T-cell (primary cell): Measurements from ENCODE around the gene SOD1. TPM values are rescaled to one million over a fixed set of nuclear protein-coding genes. Genes with fewer than 3 reads are reported as not detected.

Experiments used
- ATAC-seq, 4 experiments: fragments of 200-7000 bp in 3 of 4; fragments of 150-1000 bp in 1 of 4; cut with Tn5 transposase; replicated peaks in 1 of 4; 1 replicate in 3 of 4; 2 replicates in 1 of 4; pipeline ENCODE4 v1.10.0; 2021; ENCODE audit warnings: moderate library complexity in 3 of 4, mild to moderate bottlenecking in 2 of 4, moderate number of reproducible peaks in 1 of 4
- CTCF ChIA-PET, 2 donors: fragments of 300-600 bp; sonication (Branson Sonifier 250); formaldehyde crosslinking; loops; one replicate each; lab custom pipeline; 2022; ENCODE audit warnings: antibody characterized with exemption in 2 of 2; lab: Charles Lee
- POLR2A ChIA-PET, 2 donors: fragments of 300-600 bp; sonication (Branson Sonifier 250); formaldehyde crosslinking; loops; one replicate each; lab custom pipeline; 2022; ENCODE audit warnings: antibody characterized with exemption in 2 of 2; lab: Charles Lee
- DNase-seq, 35 experiments: peaks; one replicate each; pipeline versions ENCODE4 v3.0.0 to v3.0.0-alpha.2; 2013 to 2023
- H3K27ac ChIP-seq: one replicate; pipeline ENCODE4 v1.5.1; 2013; ENCODE audit warnings: low read length
- H3K27me3 ChIP-seq, 2 experiments: replicated peaks in 1 of 2; 1 replicate in 1 of 2; 2 replicates in 1 of 2; pipeline versions ENCODE4 v1.6.1 to v1.7.0; 2013; ENCODE audit warnings: low read length in 1 of 2, mixed read lengths in 1 of 2; ENCODE audit not compliant: control insufficient read depth in 2 of 2, insufficient read depth in 2 of 2; ENCODE audit errors: extremely low read depth in 1 of 2
- H3K36me3 ChIP-seq, 2 donors: 1 replicate in 1 of 2; 2 replicates in 1 of 2; pipeline versions ENCODE4 v1.6.1 to v1.7.0; 2013; ENCODE audit warnings: low read length in 1 of 2; ENCODE audit not compliant: control insufficient read depth in 2 of 2, insufficient read depth in 1 of 2; ENCODE audit errors: extremely low read depth in 1 of 2
- H3K4me1 ChIP-seq, 2 experiments: 1 replicate in 1 of 2; 2 replicates in 1 of 2; pipeline versions ENCODE4 v1.6.1 to v1.7.0; 2013; ENCODE audit warnings: low read length in 2 of 2, mixed read lengths in 1 of 2; ENCODE audit not compliant: insufficient read depth in 2 of 2, control insufficient read depth in 1 of 2; ENCODE audit errors: extremely low read depth in 1 of 2
- H3K4me3 ChIP-seq, 2 donors: 1 replicate in 1 of 2; 2 replicates in 1 of 2; pipeline versions ENCODE4 v1.5.1 to v1.7.0; 2013; ENCODE audit warnings: mild to moderate bottlenecking in 2 of 2, low read length in 1 of 2, moderate library complexity in 1 of 2; ENCODE audit not compliant: control insufficient read depth in 1 of 2; ENCODE audit errors: extremely low read depth in 1 of 2
- H3K9me3 ChIP-seq: 2 replicates; pipeline ENCODE4 v1.7.0; 2013
- H3K27ac Mint-ChIP-seq, 2 donors: one replicate each; pipeline ENCODE4 v1.8.0; 2020 to 2021; ENCODE audit warnings: mild to moderate bottlenecking in 2 of 2, mixed read lengths in 2 of 2
- H3K27me3 Mint-ChIP-seq, 2 donors: one replicate each; pipeline ENCODE4 v1.8.0; 2021 to 2022; ENCODE audit warnings: mixed read lengths in 2 of 2
- H3K36me3 Mint-ChIP-seq: one replicate; pipeline ENCODE4 v1.8.0; 2021; ENCODE audit warnings: mixed read lengths
- H3K4me1 Mint-ChIP-seq, 3 donors: one replicate each; pipeline ENCODE4 v1.8.0; 2020 to 2022; ENCODE audit warnings: mixed read lengths in 3 of 3, mild to moderate bottlenecking in 1 of 3
- H3K4me3 Mint-ChIP-seq, 3 donors: one replicate each; pipeline ENCODE4 v1.8.0; 2020 to 2022; ENCODE audit warnings: mild to moderate bottlenecking in 3 of 3, mixed read lengths in 3 of 3, moderate library complexity in 3 of 3
- H3K9me3 Mint-ChIP-seq, 3 donors: one replicate each; pipeline ENCODE4 v1.8.0; 2020 to 2022; ENCODE audit warnings: mixed read lengths in 3 of 3
- WGBS: methylation state at CpG from one replicate; pipeline ENCODE4 v1.1.5; 2013; ENCODE audit warnings: missing lambda C conversion rate; ENCODE audit not compliant: insufficient coverage; 5-methylcytosine and 5-hydroxymethylcytosine counted together
- total RNA-seq, 35 experiments: library from RNA in 6 of 35; stranded (reverse) in 6 of 35; fragments of 120-200 nt in 1 of 35; gene quantifications; one replicate each; pipeline versions ENCODE4 v1.2.1 to v1.2.4 and lab custom pipeline; 2013 to 2026

SOD1 gene
- total RNA-seq, 5 donors from 2014 or later (not counting 1 experiment from before 2014, with no cell fraction given): 143 to 167 (median 152) TPM

GRCh38 chr21:31713973-31714740, 54.7 kb downstream of the SOD1 start:
- CTCF ChIA-PET: no interaction called here
- H3K4me3 Mint-ChIP-seq: peak overlapping the region in 1 of 3 donors; percentile 34

GRCh38 chr21:31714741-31715365, 55.4 kb downstream of the SOD1 start:
- no peak for ATAC-seq
- Mint-ChIP-seq H3K27ac (no peak overlapping the region), H3K36me3 (peaks cover 5% of the 10 kb centered on the region), H3K4me3 (no peak overlapping the region), H3K9me3 (no peaks in the 10 kb centered on the region), H3K4me1 (peaks cover 71 to 91% (median 87%) of the 10 kb centered on the region in 3 donors), H3K27me3 (no peaks in the 10 kb centered on the region)
- CTCF ChIA-PET: no interaction called here
- Histone ChIP-seq H3K27ac (no peak overlapping the region), H3K36me3 (no peaks in the 10 kb centered on the region), H3K4me1 (peaks cover 4 to 5% of the 10 kb centered on the region in 2 experiments), H3K27me3 (no peaks in the 10 kb centered on the region), H3K9me3 (no peaks in the 10 kb centered on the region), H3K4me3 (no peak overlapping the region)
- no peak for DNase-seq
- POLR2A ChIA-PET: no interaction called here
- no CpG with 5 or more reads among the region's 5 CpGs for WGBS

More at GRCh38 chr21:31713973-31714740, 54.7 kb downstream of the SOD1 start:
- H3K9me3 Mint-ChIP-seq: no peaks in the 10 kb centered on the region
- Histone ChIP-seq H3K4me3 (no peak overlapping the region), H3K9me3 (no peaks in the 10 kb centered on the region), H3K36me3 (no peaks in the 10 kb centered on the region), H3K27me3 (no peaks in the 10 kb centered on the region), H3K27ac (no peak overlapping the region), H3K4me1 (peaks cover 4% of the 10 kb centered on the region in 2 experiments)
- peak overlapping the region in 1 of 2 donors; percentile 1 for H3K27ac Mint-ChIP-seq
- WGBS: no CpG with 5 or more reads among the region's 5 CpGs
- POLR2A ChIA-PET: no interaction called here
- no peak for DNase-seq
- H3K36me3 Mint-ChIP-seq: peaks cover 1% of the 10 kb centered on the region
- H3K27me3 Mint-ChIP-seq: no peaks in the 10 kb centered on the region
- ATAC-seq: no peak
- H3K4me1 Mint-ChIP-seq: peaks cover 73 to 95% (median 90%) of the 10 kb centered on the region in 3 donors

- Mint-ChIP-seq H3K4me1 (peaks cover 74 to 90% (median 86%) of the 10 kb centered on the region in 3 donors), H3K36me3 (peaks cover 7% of the 10 kb centered on the region), H3K9me3 (no peaks in the 10 kb centered on the region), H3K4me3 (peak overlapping the region in 1 of 3 donors; percentile 30), H3K27ac (no peak overlapping the region), H3K27me3 (no peaks in the 10 kb centered on the region)
- no peaks in the 10 kb centered on the region for H3K27me3 ChIP-seq
- DNase-seq (no peak), ATAC-seq (no peak)
- ChIA-PET CTCF (no interaction called here), POLR2A (no interaction called here)
- H3K4me1 ChIP-seq: peaks cover 4 to 5% of the 10 kb centered on the region in 2 experiments
- WGBS: no CpG with 5 or more reads among the region's 2 CpGs
- no peaks in the 10 kb centered on the region for H3K9me3 ChIP-seq
- no peak overlapping the region for H3K27ac ChIP-seq
- no peaks in the 10 kb centered on the region for H3K36me3 ChIP-seq
- H3K4me3 ChIP-seq: no peak overlapping the region
Measured at GRCh38 chr21:31716106-31716505, 56.6 kb downstream of the SOD1 start.

Other genes starting within 250 kb of the SOD1 start
- 10 to 100 TPM; 57.5 to 71.9 (median 62.4) TPM for gene SCAF4, start 72.4 kb downstream of the SOD1 start, total RNA-seq
- gene HUNK, start 213.3 kb downstream of the SOD1 start, total RNA-seq: 1 to 10 TPM in 1 of 5 donors, under 1 TPM in 2, not detected in 2; 0.22 to 1.1 (median 0.35) TPM